K562 (cell line): ENCODE measurements around the gene DDIT3. TPM values are rescaled to one million over a fixed set of nuclear protein-coding genes. Genes with fewer than 3 reads are reported as not detected.
A peak's percentile ranks its signal among the peaks of the same experiment; 100 is the strongest.

Experiments used
- ATAC-seq: fragments of 200-7000 bp; cut with Tn5 transposase; 3 replicates; pipeline ENCODE4 v1.9.1; 2020; ENCODE audit warnings: moderate library complexity
- BruUV-seq: library from RNA; stranded (reverse); fragments of 400-500 nt; replicated peaks from 2 replicates; lab custom pipeline; 2021; lab: Mats Ljungman, UMichigan
- CTCF ChIA-PET: fragments of 300-600 bp; formaldehyde crosslinking; extraction: SDS; loops from one replicate; lab custom pipeline; 2021; ENCODE audit warnings: low intra/inter-chr PET ratio; lab: Yijun Ruan, JAX
- POLR2A ChIA-PET: fragments of 300-600, 350-650 bp; sonication (Branson Sonifier 250); formaldehyde crosslinking; extraction: SDS; loops from one replicate; lab custom pipeline; 2021; ENCODE audit warnings: antibody characterized with exemption, inconsistent platforms; lab: Yijun Ruan, JAX
- DNase-seq, 4 experiments: peaks; one replicate each; pipeline versions ENCODE4 v3.0.0 to v3.0.0-alpha.2; 2011 to 2018; ENCODE audit warnings: low spot score in 3 of 4, mixed read lengths in 3 of 4; ENCODE audit errors: extremely low read depth in 1 of 4
- FAIRE-seq: peaks from 2 replicates; lab custom pipeline; 2011; peaks lifted over from hg19 to GRCh38; lab: Jason Lieb, UNC
- H2AFZ ChIP-seq: 2 replicates; pipeline ENCODE4 v1.6.0; 2011; ENCODE audit warnings: low read depth, low read length, control low read depth, inconsistent platforms
- H3K27ac ChIP-seq: fragments of 200-600 bp; 3 replicates; pipeline ENCODE4 v1.8.0; 2011; ENCODE audit warnings: low read depth, mild to moderate bottlenecking, control low read depth, inconsistent platforms, low read length, moderate library complexity, mixed read lengths; ENCODE audit errors: extremely low read depth
- H3K27me3 ChIP-seq, 2 experiments: fragments of 300-600 bp in 1 of 2; 2 replicates in 1 of 2; 3 replicates in 1 of 2; pipeline versions ENCODE4 v1.6.0 to v1.8.0; 2011; ENCODE audit warnings: inconsistent platforms in 2 of 2, low read length in 2 of 2, mild to moderate bottlenecking in 1 of 2, mixed read lengths in 1 of 2, moderate library complexity in 1 of 2; ENCODE audit not compliant: control insufficient read depth in 2 of 2, insufficient read depth in 2 of 2
- H3K36me3 ChIP-seq: fragments of 300-600 bp; 3 replicates; pipeline ENCODE4 v1.8.0; 2011; ENCODE audit warnings: mild to moderate bottlenecking, low read length, inconsistent platforms; ENCODE audit not compliant: control insufficient read depth, insufficient read depth
- H3K4me1 ChIP-seq, 2 experiments: fragments of 200-600 bp in 1 of 2; replicated peaks in 1 of 2; 2 replicates in 1 of 2; 3 replicates in 1 of 2; pipeline versions ENCODE4 v1.5.1 to v1.8.0; 2011; ENCODE audit warnings: inconsistent platforms in 2 of 2, low read length in 2 of 2, mild to moderate bottlenecking in 1 of 2, mixed read lengths in 1 of 2, moderate library complexity in 1 of 2; ENCODE audit not compliant: control insufficient read depth in 2 of 2, insufficient read depth in 2 of 2
- H3K4me2 ChIP-seq: 2 replicates; pipeline ENCODE4 v1.6.1; 2011; ENCODE audit warnings: low read length, control low read depth, inconsistent platforms, mixed read lengths; ENCODE audit not compliant: insufficient read depth
- H3K4me3 ChIP-seq: fragments of 200-600 bp; sonication (generic), shearing (Covaris generic); 2 replicates; pipeline ENCODE4 v1.5.1; 2016; ENCODE audit warnings: control low read depth, inconsistent platforms
- H3K79me2 ChIP-seq: fragments of 200-600 bp; 3 replicates; pipeline ENCODE4 v1.8.0; 2011; ENCODE audit warnings: low read length, inconsistent platforms; ENCODE audit not compliant: control insufficient read depth, insufficient read depth
- H3K9ac ChIP-seq, 2 experiments: 2 replicates each; pipeline versions ENCODE4 v1.6.0 to v1.6.1; 2011; ENCODE audit warnings: low read depth in 2 of 2, low read length in 2 of 2, control low read depth in 1 of 2, inconsistent platforms in 1 of 2, mild to moderate bottlenecking in 1 of 2, mixed read lengths in 1 of 2; ENCODE audit not compliant: insufficient read depth in 1 of 2
- H3K9me1 ChIP-seq: one replicate; pipeline ENCODE4 v1.6.0; 2011; ENCODE audit warnings: inconsistent platforms, mild to moderate bottlenecking, low read length, moderate library complexity; ENCODE audit not compliant: control insufficient read depth, insufficient read depth
- H3K9me3 ChIP-seq: replicated peaks from 2 replicates; pipeline ENCODE4 v1.5.1; 2011; ENCODE audit warnings: low read depth, low read length, inconsistent platforms; ENCODE audit not compliant: control insufficient read depth, insufficient read depth
- H4K20me1 ChIP-seq: replicated peaks from 2 replicates; pipeline ENCODE4 v1.6.1; 2011; ENCODE audit warnings: low read length, inconsistent platforms, mixed read lengths; ENCODE audit not compliant: control insufficient read depth, insufficient read depth
- CCNT2 ChIP-seq: IDR thresholded peaks from 2 replicates; pipeline ENCODE4 v1.6.1; 2011; ENCODE audit warnings: borderline replicate concordance, low read depth, mild to moderate bottlenecking, moderate library complexity, mixed read lengths, low read length; ENCODE audit not compliant: insufficient read length; ENCODE audit errors: extremely low read depth
- CGGBP1 ChIP-seq: fragments of 250-450 bp; sonication (Bioruptor Pico); IDR thresholded peaks from 2 replicates; pipeline ENCODE4 v1.9.0; 2021; ENCODE audit warnings: mild to moderate bottlenecking
- CHD2 ChIP-seq: IDR thresholded peaks from 2 replicates; pipeline ENCODE4 v1.6.1; 2011; ENCODE audit warnings: low read depth, low read length
- CUX1 ChIP-seq: fragments of 200-800 bp; sonication (Bioruptor generic); IDR thresholded peaks from 2 replicates; pipeline ENCODE4 v1.6.1; 2016; ENCODE audit warnings: missing genetic modification characterization, missing compliant biosample characterization
- ETS1 ChIP-seq: conservative IDR thresholded peaks from 2 replicates; pipeline ENCODE4 v1.6.1; 2011; ENCODE audit warnings: low read depth, mild to moderate bottlenecking, low read length; ENCODE audit not compliant: control insufficient read depth
- GMEB1 ChIP-seq: fragments of 250-450 bp; sonication (Bioruptor Pico); IDR thresholded peaks from 2 replicates; pipeline ENCODE4 v1.4.0; 2020; ENCODE audit warnings: mild to moderate bottlenecking
- POLR2B ChIP-seq: fragments of 450-650 bp; IDR thresholded peaks from 2 replicates; pipeline ENCODE4 v1.6.1; 2018; ENCODE audit warnings: low read depth; ENCODE audit not compliant: partially characterized antibody
- POLR2H ChIP-seq: IDR thresholded peaks from 2 replicates; pipeline ENCODE4 v1.6.1; 2016; ENCODE audit warnings: missing genetic modification characterization, low read depth, mild to moderate bottlenecking, control low read depth, missing compliant biosample characterization, moderate library complexity
- SETDB1 ChIP-seq: IDR thresholded peaks from one replicate; pipeline ENCODE4 v1.6.1; 2012; ENCODE audit warnings: low read length, control low read depth, inconsistent platforms
- TAF1 ChIP-seq: IDR thresholded peaks from 2 replicates; pipeline ENCODE4 v1.6.1; 2011; ENCODE audit warnings: mild to moderate bottlenecking, low read length, moderate library complexity; ENCODE audit not compliant: insufficient read depth, control insufficient read depth, severe bottlenecking; ENCODE audit errors: extremely low read depth
- ZNF408 ChIP-seq: fragments of 250-450 bp; sonication (Bioruptor Pico); IDR thresholded peaks from 2 replicates; pipeline ENCODE4 v1.4.0; 2020; ENCODE audit warnings: low read depth, mild to moderate bottlenecking, moderate library complexity
- WGBS: fragments of 100-300 bp; shearing (Covaris generic); methylation state at CpG from one replicate; pipeline ENCODE4 v1.1.6; 2016; ENCODE audit warnings: low coverage, mixed read lengths; ENCODE audit not compliant: insufficient coverage; ENCODE audit errors: missing lambda C conversion rate; 5-methylcytosine and 5-hydroxymethylcytosine counted together
- in situ Hi-C: fragments of 300-500 bp; cut with MboI; formaldehyde crosslinking; loops from 4 replicates; pipeline ENCODE4 v1.15.0; 2018; ENCODE audit warnings: inconsistent platforms, mixed read lengths
- intact Hi-C: fragments of 100-400 bp; cut with micrococcal nuclease; formaldehyde crosslinking; loops from 2 replicates; pipeline ENCODE4 v1.14.2; 2022
- polyA plus RNA-seq, 8 experiments: library from polyadenylated mRNA; depleted of rRNA in 4 of 8; stranded (reverse) in 5 of 8; unstranded in 3 of 8; fragments of >200 nt; fragmentation: Nextera tagmentation in 2 of 8; fragmentation: Illumina TruSeq in 1 of 8; extraction: Ambion mirVana in 2 of 8; extraction: Trizol in 1 of 8; gene quantifications; 2 replicates each; pipeline versions ENCODE4 v1.2.1 to v1.2.3, GENCODE V29; 2011 to 2014; ENCODE audit warnings: inconsistent platforms in 1 of 8, missing spikeins in 1 of 8
- total RNA-seq, 7 experiments: library from RNA; depleted of rRNA in 6 of 7; stranded (reverse); fragments of >200 nt in 6 of 7; fragmentation: Illumina TruSeq in 2 of 7; extraction: Trizol in 2 of 7; gene quantifications; 2 replicates each; pipeline versions ENCODE4 v1.2.1 to v1.2.3, GENCODE V29; 2011 to 2021; ENCODE audit warnings: low replicate concordance in 1 of 7

The DDIT3 gene
- total and polyA plus RNA-seq, 9 of the 15 experiments (the other 6 are each of a cell fraction or from before 2014, with no cell fraction given): 59.1 to 272 (median 89.9) TPM

- H3K27me3 ChIP-seq: no peaks in the 10 kb centered on the region
- CTCF ChIA-PET: no interaction called here
- POLR2A ChIA-PET: interaction anchor here (0.8 to 10.1 kb wide), 17 partner anchors 9 to 226 kb away, joined by 3 to 184 read pairs (median 4); partner anchors contain the start of genes ARHGEF25 and DCTN2
- BruUV-seq: no TSS peak
- H2AFZ ChIP-seq: no peak overlapping the region
- ATAC-seq (peak; percentile 2), DNase-seq (no peak), FAIRE-seq (no peak)
- H3K27ac ChIP-seq: peak overlapping the region; percentile 31; the same call in 2 of the 3 replicates
- H3K9ac ChIP-seq: no peak overlapping the region
- peaks cover 2 to 21% of the 10 kb centered on the region in 2 experiments for H3K4me1 ChIP-seq
- WGBS: 66% methylated on average over 3 of the region's 3 CpGs
- no peaks in the 10 kb centered on the region for H3K9me3 ChIP-seq
- H3K4me3 ChIP-seq: no peak overlapping the region
- peaks cover 7% of the 10 kb centered on the region for H3K9me1 ChIP-seq
- peaks cover 93% of the 10 kb centered on the region for H3K36me3 ChIP-seq
- peaks cover 41% of the 10 kb centered on the region for H3K79me2 ChIP-seq
- H3K4me2 ChIP-seq: no peak overlapping the region
- H4K20me1 ChIP-seq: peaks cover 52% of the 10 kb centered on the region
- in situ Hi-C loops (no loop called here), intact Hi-C loops (no loop called here)
- TF ChIP-seq TAF1: no peak
- no peak for TF ChIP-seq CCNT2
- peak; percentile 11 for TF ChIP-seq POLR2B
- no peak for TF ChIP-seq ZNF408
- no peak for TF ChIP-seq POLR2H (tag)
- TF ChIP-seq CUX1 (CRISPR knock-in tag): no peak
- no peak for TF ChIP-seq SETDB1
- TF ChIP-seq CGGBP1 (CRISPR knock-in tag): no peak
- no peak for TF ChIP-seq GMEB1 (CRISPR knock-in tag)
- TF ChIP-seq ETS1: no peak
- TF ChIP-seq CHD2: no peak
These were observed 4.8 kb downstream of the DDIT3 start for GRCh38 chr12:57515408-57515933.
